DMS153 treated with DMSO at 0.1 percent for 48 hours (cell line): ENCODE data around the gene COL25A1.
A peak's percentile ranks its signal among the peaks of the same experiment; 100 is the strongest.

Experiments used
- DNase-seq: peaks from one replicate; lab custom pipeline; 2025; ENCODE audit not compliant: unreplicated experiment; lab: John Stamatoyannopoulos, UW

COL25A1 gene

DNA sequence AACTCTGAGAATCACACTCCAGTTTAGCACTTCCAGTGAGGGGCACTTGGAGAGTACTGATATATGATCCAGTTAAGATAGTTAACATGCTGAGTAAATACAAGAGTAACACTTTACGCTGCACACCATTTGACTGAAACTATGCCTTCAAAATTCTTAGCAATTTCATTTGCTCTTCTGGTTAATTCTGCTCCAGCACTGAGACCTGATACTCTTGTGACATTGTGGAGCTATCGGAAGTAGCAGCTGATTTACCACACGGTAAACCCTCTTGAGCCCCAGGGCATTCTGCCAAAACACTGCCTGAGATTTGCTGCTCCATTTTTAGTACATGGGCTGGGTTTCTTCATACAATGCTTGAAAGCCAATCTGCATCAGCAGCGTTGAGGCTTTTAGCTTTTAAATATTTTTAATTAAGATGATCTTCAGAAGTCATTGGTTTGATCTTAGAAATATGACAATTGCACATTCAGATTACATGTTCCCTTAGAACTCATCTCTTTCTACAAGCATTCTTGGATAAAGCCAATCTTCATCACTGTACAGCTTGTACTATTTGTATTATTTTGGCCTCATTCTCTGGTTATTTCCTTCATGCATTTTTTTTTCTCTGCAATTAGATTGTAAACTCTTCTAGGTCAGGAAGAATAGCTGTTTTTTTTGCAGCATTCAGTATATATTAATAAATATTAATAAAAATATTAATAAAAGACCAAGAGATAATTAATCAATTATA is 471.8 kb downstream of the COL25A1 start:
- DNase-seq: peak; percentile 81

DNA sequence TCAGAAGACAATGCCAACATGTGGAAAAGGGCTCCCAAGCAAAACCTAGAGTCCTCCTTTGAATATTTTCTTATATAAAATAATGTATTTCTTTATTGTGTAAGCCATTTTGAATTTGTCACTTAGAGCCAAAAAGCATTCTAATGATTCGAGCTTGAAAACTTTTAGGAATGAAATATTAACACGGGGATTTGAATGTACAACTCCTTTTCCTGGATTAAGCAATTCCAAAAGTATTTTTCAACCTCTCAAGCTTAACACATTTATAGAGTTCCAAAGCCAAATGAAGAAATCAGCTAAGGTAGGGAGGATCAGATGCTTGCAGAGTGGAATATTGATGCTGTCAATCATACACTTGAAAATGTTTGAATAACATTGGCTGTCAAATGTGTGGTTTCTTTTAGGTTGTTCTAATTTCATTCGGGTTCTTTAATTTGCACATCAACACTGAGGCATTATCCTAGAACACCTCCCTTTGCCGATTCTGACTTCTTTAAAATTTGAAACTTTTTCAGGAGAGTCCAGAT is 472.4 kb downstream of the COL25A1 start:
- DNase-seq: no peak

DNA sequence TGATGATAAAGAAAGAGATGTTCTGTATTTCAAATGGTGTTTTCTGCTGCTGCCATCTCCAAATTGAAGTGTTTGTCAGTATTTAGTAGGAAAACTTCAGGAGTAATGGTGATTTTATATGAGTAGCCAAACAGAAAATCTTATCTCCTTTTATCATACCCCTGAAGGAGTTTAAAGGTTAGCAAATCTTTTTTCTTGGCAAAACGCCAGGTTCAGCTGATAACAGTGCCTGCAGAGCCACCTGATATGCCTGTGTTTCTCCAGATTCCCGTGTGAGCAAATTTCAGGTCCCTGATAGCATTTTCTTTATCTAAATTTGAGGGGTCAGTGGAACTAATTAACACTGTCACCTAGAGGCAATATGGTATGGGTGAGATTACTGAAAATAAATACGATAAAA is 473.8 kb downstream of the COL25A1 start:
- DNase-seq: no peak

DNA sequence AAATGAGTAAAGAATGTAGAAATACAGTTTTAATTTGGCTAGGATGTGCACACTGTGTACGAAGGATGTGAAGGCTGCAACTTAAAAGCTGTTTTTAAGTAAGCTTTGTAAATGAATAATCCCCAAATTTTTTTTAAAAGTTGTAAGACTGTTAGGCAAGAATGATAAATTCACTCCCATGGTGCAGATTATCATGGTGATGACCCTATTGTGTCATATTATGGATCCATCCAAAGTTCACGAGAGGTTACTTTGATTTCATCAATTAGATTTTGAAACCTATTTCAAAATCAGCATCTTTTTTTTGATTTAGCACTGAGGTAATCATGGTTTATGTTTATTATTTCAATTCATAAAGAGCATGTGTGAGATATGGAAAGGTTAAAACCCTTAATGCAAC is 476.7 kb downstream of the COL25A1 start:
- DNase-seq: no peak

DNA sequence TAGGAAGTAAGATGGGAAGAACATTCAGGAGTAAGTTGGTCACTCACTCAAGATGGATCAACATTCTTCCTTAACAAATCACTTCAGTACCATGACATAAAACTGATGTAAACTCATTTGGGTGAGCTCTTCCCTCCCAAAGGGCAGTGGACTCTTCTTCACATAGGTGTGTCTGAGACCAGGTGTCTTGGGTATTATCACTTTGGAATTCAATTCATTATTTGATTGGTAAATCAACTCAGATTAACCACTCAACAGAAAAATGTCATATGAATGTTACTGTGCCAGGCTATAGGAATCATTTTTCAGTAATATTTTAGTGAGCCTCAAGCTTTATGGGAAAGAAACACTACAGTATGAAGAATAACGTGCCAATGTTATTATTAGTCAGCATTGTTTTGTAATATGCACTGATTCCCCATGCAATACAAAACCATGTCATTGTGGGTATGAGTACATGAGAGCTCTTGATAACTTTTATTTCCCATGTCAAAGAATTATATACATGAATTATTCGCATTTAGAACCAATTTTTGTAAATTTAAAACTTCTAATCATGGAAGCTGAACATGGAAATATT is 481.0 kb downstream of the COL25A1 start:
- DNase-seq: no peak

DNA sequence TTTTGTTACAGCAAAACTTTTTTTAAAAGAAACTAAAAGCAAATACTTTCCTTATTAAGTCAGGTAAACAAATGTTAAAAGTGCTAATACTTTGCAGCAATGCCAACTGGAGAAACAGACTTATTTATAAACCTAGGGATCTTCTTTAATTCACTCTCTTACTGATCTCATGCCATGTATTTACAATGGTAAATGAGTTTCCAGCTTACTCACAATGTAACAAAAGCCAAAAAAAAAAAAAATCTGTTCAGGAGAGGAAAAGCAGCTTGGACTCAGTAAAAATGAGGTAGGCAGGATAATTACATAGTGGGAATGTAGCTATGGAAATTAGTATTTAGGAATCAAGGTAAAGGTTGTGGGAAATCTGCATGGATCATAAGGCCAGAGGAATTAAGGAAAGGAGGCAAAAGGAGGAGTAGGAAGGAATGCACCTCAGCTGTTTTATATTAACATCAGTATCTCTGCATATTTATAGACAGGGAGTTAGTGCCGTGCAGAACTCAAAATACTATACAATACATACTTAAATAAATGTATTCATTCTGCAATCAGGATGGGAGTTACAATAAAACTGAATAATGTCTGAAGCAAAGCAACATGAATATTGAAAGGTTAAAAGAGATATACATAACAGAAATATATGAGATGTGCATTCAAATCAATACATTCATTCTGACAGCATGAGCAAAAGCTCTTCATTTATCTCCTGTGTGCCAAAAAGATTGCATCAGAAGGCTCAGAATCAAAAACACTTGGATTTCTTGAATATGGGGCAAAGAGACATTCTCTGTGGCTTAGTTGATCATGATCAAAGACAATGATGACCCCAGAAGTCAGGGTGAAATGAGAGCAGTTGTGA is 481.7 kb downstream of the COL25A1 start:
- DNase-seq: no peak

DNA sequence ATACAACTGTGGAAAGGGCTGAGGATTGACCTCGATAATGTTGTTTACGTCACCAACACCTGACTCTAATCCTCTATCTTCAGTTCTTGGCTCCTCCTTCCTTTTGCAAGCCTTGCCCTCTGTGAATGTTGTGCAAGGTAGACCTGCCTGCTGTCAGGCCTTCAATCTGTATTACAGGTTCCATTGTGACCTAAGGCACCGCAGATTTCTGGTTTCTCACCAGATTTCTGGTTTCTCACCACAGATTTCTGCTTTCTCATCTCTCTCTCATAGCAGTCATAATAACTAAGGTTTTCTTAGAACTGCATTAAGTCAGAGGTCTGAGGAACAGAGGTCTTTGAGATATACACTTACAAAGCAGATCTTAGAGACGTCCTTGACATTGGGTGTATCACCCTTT is 488.1 kb downstream of the COL25A1 start:
- DNase-seq: no peak

DNA sequence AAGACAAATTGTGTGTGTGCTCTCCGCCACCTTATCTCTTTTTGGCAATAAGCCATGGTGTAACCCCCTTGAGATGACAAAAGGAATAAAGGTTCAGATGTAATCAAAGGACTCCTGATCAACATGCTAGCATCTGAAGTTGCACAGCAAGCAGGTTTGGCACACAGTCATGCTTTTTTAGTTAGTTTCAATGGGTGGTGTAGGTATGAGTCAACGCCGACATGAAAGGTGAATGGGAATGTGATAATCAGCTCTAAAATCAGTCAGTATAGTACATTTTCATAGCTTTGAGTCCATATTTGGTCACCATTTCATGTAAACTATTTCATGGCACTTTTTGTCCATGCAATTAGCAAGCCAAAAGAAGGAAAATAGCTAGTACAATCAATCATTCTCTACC is 489.2 kb downstream of the COL25A1 start:
- DNase-seq: no peak

DNA sequence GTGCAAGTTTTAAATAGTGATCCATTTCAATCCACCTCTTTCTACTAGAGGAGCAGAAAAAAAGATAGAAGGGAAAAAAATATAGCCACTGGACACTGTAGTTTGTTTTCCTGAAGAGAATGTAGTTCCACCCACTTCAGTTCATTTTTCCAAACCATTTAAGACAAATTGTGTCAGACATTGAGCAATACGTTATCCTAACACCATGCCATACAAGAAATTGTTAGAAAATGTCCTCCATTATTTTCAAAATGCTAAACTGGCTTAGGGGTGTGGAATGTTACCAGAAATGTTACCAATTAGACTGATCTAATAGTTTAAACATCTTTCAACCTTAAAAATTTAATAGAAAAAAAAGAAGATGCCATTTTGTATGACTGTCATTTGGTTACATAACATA is 491.0 kb downstream of the COL25A1 start:
- no peak for DNase-seq

DNA sequence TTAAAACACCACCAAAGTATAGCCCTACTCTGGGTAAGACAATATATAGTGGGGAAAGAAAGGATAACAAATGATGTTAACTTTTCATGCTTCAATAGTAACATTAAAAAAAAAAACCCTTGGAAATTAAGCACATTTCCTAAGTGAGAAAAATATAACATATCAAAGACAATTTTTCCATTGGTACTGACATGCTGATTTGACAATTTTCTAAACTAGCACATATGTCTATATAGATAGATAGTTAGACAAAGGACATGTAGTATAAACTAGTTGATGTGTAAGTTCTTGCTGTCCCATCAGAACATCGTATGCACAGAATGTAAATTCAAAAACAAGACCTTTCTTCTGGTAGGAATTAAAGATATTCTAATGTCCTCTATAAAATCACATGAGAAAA is 492.4 kb downstream of the COL25A1 start:
- no peak for DNase-seq

DNA sequence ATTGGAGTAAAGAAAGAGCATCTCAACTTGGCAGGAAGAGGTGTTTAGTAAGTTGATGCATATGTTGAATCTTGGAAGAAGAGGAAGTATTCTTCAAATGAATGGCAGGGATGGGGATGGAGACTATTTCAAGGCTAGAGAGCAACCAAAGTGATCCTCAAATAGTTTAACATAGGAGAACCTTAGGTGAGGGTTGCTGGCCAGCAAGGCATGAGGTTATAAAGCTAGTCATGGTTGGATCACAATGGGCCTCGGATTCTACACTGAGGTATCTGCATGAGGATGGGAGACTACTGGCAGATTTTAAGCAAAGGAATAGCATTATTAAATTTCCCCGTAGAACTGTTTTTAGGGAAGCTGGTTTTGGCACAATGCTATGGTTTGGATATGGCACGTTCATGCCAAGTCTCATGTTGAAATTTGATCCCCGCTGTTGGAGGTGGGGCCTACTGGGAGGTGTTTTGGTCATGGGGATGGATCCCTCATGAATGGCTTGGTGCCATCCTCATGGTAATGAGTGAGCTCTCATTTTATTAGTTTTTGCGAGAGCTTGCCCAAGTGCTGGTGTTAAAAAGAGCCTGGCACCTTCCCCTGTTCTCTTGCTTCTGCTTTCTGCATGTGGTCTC is 497.7 kb downstream of the COL25A1 start:
- DNase-seq: no peak

DNA sequence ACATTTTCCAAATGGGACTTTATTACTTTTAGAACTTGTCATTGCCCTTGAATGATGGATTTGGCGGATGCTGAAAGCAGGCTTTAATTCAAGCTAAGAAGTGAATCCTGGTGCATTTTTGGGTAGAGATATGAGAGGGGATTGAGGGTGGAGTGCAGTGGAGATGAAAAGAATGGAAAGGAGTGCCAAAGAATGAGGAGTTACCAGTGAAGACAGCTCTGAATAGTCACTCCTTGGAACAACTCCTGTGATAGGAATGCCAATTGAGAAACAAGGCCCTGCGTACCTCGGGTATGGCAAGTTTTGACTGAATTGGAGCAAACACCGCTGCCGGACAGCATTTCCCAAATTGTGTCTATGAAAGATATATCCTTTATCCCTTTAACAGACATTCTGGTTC is 503.2 kb downstream of the COL25A1 start:
- DNase-seq: no peak

DNA sequence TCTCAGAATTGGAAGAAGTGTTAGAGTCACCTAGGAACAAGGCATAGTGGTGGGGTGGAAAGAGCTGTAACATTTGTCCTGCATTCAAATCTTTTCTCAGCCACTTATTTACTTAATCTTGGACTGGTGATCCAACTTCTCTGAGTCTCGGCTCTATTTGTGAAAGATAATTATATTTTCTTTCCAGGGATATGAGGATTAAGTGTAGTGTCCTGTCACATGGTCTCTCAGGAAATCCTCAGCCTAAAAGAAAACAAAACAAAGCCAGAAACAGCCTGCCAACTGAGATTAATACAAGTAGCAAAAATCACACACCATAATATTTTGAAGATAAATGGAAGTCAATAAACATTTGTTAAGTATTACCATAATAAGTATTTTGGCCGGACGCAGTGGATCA is 506.3 kb downstream of the COL25A1 start:
- DNase-seq: no peak

DNA sequence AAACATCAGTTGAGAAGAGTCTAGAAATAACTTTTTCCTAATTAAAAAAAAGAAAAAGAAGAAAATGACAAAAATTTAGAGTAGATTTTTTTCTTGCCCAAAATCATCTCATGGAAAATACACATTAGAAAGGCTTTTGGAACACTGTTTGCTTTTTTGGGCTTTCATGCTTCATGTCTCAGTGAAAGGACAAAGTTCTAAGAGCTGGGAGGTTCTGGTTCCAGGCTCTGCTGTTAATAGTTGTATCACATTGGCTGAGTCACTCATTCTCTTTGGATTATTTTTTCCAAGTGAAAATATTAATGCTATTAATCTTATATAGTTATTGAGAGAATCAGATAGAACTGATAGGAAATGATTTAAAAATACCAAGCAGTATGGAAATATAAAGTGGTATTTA is 506.7 kb downstream of the COL25A1 start:
- DNase-seq: no peak

DNA sequence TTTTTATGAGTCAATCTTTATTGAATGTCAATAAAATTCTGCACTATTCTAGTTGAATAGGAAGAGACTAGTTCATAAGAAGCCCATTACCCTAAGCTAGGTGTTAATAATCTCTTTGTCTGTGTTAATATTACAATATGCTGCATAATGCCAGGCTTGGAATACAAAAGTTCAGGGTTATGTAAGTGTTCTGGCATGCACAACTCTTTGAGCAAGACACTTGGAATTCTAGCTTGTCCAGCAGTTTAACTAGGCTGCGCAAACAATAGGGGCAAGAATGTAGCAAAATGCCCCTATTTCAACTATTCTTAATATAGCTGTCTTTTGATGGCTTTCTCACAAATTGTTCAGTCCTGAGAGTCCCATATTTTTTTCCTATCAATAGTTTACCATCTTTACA is 508.3 kb downstream of the COL25A1 start:
- no peak for DNase-seq

DNA sequence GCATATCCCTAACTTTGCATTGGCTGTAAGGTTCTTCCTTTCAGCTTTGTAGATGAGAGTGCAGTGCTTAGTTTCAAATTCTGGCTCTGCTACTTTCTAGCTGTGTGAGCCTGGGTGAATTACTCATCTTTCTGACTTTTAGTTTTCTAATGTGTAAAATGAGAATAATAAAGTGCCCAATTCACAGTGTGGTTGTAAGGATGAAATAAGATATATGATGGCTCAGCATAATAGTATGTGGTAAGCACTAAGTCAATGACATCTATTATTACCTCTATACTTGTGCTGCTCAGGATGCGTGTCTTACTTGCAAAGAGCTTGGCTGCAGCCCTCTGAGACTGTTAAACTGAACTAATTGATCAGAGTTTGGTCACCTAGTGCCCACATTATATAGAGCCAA is 509.0 kb downstream of the COL25A1 start:
- DNase-seq: no peak

DNA sequence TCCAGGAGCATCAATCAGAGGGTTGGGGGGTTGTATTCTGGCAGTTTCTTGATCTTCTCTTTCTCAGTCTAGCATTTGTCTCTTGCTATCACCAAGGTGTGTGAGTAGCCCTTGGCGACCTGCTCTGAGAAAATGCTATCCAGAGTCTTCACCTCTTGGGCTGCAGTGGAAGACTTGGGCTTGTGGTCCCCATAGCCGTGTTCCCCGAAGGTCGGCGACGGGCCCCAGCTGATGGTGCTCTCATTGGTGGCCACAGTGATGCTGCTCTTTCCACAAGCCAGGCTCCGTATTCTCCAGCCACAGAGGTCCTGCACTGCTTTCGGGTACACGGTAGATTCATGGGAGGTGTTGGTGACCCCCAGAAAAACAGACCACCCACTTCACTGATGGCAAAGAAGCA is 513.7 kb downstream of the COL25A1 start:
- DNase-seq: no peak

DNA sequence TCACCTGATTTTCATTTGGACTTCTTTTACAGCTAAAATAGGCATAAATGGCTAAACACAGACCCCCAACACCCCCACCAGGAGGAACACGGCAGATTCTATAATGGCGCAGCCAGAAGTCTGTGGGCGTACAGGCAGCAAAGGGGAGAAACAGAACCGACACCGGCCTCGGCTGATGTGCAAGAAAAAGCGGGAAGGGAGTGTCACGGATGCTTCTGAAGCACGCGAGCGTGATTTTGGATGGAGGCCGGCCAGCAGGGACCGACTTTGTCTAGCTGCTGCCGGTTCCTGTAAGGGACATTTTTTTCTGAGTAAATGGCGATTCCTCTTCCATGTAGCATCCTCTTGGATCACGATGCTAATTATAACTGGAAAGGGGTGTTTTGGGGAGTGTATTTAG is 514.7 kb downstream of the COL25A1 start:
- DNase-seq: no peak

DNA sequence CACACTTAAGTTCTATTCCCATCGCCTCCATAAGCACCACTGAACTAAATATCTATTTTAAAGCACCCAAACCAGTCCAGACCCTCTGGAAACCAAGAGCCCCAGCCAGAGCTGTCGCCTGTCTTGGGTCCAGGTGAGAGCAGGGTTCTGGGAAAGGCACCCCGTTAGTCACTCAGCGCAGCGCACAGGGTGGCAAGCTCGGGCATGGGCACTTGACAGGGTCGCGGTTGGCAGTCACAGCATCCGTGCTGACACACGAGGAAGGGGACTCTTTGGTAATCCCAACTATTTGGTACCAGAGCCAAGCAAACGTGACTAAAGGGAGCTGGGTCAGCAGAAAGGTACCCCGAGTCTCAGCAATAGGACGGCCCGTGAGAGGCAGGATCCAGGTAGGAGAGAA is 515.4 kb downstream of the COL25A1 start:
- DNase-seq: no peak

DNA sequence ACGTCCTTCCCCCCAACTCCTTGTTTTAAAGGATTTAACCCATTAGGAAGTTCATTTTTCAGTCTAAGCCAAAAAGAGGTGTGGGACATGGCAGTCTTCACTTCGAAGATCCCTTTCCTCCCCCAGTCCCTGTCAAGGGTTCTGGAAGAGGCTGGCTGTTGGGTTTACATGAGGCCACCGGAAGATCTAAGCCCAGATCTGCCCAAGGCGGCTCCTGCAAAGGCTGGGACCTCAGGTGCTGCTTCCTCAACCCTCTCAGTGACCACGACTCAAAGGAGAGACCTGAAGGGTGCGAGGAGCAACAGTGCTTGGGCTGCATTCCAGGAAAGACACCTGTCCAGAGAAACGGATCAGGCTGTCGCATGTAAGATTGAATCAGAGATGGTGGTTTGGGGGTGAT is 516.1 kb downstream of the COL25A1 start:
- no peak for DNase-seq

DNA sequence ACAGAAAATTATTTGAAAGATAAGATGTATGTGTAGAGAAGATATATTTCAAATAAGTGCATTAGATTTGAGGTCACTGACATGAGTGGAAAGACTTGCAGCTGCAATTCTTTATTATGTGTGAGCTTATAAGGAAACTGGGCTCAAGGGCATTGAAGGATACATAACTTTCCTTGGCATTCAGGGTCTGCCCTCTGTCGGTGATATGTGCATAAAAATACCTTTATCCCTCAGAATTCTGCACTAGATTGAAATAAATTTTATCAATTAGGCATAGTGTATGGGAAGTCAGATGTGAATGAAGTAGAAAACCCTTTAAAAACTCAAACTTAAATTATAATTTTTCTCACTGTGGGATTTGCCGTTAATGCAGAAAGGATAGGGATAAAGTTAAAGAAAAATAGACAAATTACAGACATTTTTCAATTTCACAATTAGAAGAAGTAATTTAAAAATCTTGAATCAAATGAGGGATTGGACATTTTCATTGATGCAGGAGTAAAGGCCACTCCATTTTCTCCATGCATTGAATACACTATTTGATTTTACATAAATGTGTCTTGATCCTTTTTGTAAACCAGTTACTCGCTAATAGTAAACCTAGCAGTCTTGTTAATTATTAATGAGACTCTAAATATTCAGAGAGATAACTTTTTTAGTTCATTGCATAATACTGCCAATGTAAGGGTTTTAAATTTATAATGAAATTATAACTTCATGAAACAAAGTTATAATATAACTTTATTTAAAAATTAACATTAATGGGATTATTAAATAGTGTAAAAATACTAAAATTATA is 518.6 kb downstream of the COL25A1 start:
- no peak for DNase-seq
